HepG2 (cell line): ENCODE data around the gene SLC25A51. TPM values are rescaled to one million over a fixed set of nuclear protein-coding genes. Genes with fewer than 3 reads are reported as not detected.
A peak's percentile ranks its signal among the peaks of the same experiment; 100 is the strongest.

Experiments
- ATF7-NPFF ChIP-seq: sonication (generic); formaldehyde crosslinking; IDR thresholded peaks from 2 replicates; pipeline ENCODE4 v1.8.1; 2023; ENCODE audit warnings: mild to moderate bottlenecking, low read depth, missing genetic modification reagents, moderate library complexity
- CHD2 ChIP-seq: IDR thresholded peaks from 2 replicates; pipeline ENCODE4 v1.6.1; 2011; ENCODE audit warnings: low read depth, low read length, improper control_type of control experiment
- FOXP1 ChIP-seq, 2 experiments: fragments of 450-650 bp in 1 of 2; IDR thresholded peaks; 2 replicates each; pipeline ENCODE4 v1.6.1; 2017 to 2018; ENCODE audit warnings: antibody characterized with exemption in 1 of 2
- HNRNPUL1 ChIP-seq: fragments of 200-400 bp; formaldehyde crosslinking; IDR thresholded peaks from 2 replicates; pipeline ENCODE4 v1.6.1; 2017; ENCODE audit warnings: low read depth, mild to moderate bottlenecking, low read length, moderate library complexity
- KLF15 ChIP-seq: sonication (generic); formaldehyde crosslinking; IDR thresholded peaks from 2 replicates; pipeline ENCODE4 v1.8.1; 2023; ENCODE audit warnings: borderline replicate concordance, mild to moderate bottlenecking, inconsistent platforms, missing genetic modification reagents, mixed read lengths
- PCBP1 ChIP-seq: fragments of 200-400 bp; formaldehyde crosslinking; IDR thresholded peaks from 2 replicates; pipeline ENCODE4 v1.6.1; 2017; ENCODE audit warnings: mild to moderate bottlenecking, low read depth, low read length, borderline replicate concordance
- SRF ChIP-seq: IDR thresholded peaks from 2 replicates; pipeline ENCODE4 v1.6.1; 2011; ENCODE audit warnings: mild to moderate bottlenecking, low read depth, low read length, moderate library complexity
- XBP1 ChIP-seq: sonication (generic); formaldehyde crosslinking; IDR thresholded peaks from 2 replicates; pipeline ENCODE4 v1.5.0; 2020; ENCODE audit warnings: missing genetic modification reagents
- ZBTB20 ChIP-seq: sonication (generic); formaldehyde crosslinking; IDR thresholded peaks from 2 replicates; pipeline ENCODE4 v1.8.1; 2023; ENCODE audit warnings: missing genetic modification reagents, low read depth, mild to moderate bottlenecking, borderline replicate concordance
- ZC3H4 ChIP-seq: sonication (generic); formaldehyde crosslinking; IDR thresholded peaks from 2 replicates; pipeline ENCODE4 v1.4.0; 2020; ENCODE audit warnings: missing genetic modification reagents, borderline replicate concordance
- ZFP82 ChIP-seq: sonication (generic); formaldehyde crosslinking; IDR thresholded peaks from 2 replicates; pipeline ENCODE4 v1.5.1; 2020; ENCODE audit warnings: mild to moderate bottlenecking, missing genetic modification reagents, borderline replicate concordance
- ZNF12 ChIP-seq: sonication (generic); formaldehyde crosslinking; IDR thresholded peaks from 2 replicates; pipeline ENCODE4 v1.5.0; 2020; ENCODE audit warnings: missing genetic modification reagents
- ZNF264 ChIP-seq: sonication (generic); formaldehyde crosslinking; IDR thresholded peaks from 2 replicates; pipeline ENCODE4 v1.4.0; 2020; ENCODE audit warnings: missing genetic modification reagents
- ZNF431 ChIP-seq: sonication (generic); formaldehyde crosslinking; IDR thresholded peaks from 2 replicates; pipeline ENCODE4 v1.9.0; 2022; ENCODE audit warnings: missing genetic modification reagents, low read depth, mild to moderate bottlenecking, borderline replicate concordance
- ZNF468 ChIP-seq: sonication (generic); formaldehyde crosslinking; IDR thresholded peaks from 2 replicates; pipeline ENCODE4 v1.8.0; 2022; ENCODE audit warnings: mild to moderate bottlenecking, moderate library complexity, missing genetic modification reagents
- ZNF644 ChIP-seq: IDR thresholded peaks from 2 replicates; pipeline ENCODE4 v1.6.1; 2016; ENCODE audit warnings: low read depth
- ZNF674 ChIP-seq: sonication (generic); formaldehyde crosslinking; IDR thresholded peaks from 2 replicates; pipeline ENCODE4 v1.5.0; 2020; ENCODE audit warnings: low read depth, mild to moderate bottlenecking, missing genetic modification reagents
- ZNF776 ChIP-seq: sonication (generic); formaldehyde crosslinking; IDR thresholded peaks from 2 replicates; pipeline ENCODE4 v1.4.0; 2020; ENCODE audit warnings: mild to moderate bottlenecking, missing genetic modification reagents
- polyA plus RNA-seq, 8 experiments: library from polyadenylated mRNA; depleted of rRNA in 3 of 8; stranded (reverse) in 7 of 8; unstranded in 1 of 8; fragments of >200 nt; fragmentation: Illumina TruSeq in 4 of 8; extraction: Trizol in 4 of 8; gene quantifications; 2 replicates each; pipeline versions ENCODE4 v1.2.1 to v1.2.3, GENCODE V29; 2011 to 2016; ENCODE audit warnings: low read depth in 4 of 8, missing spikeins in 1 of 8, mixed read lengths in 1 of 8; ENCODE audit not compliant: insufficient read depth in 1 of 8
- total RNA-seq, 5 experiments: library from RNA; depleted of rRNA; stranded (reverse); fragments of >200 nt; fragmentation: Illumina TruSeq; extraction: Trizol; gene quantifications; 2 replicates each; pipeline ENCODE4 v1.2.3, GENCODE V29; 2016; ENCODE audit warnings: low read depth in 1 of 5
- TF ChIP-seq, protein P1 (sequence below): sonication (generic); formaldehyde crosslinking; IDR thresholded peaks from 2 replicates; pipeline ENCODE4 v1.4.0; 2020; ENCODE audit warnings: mild to moderate bottlenecking, missing genetic modification reagents
- TF ChIP-seq, protein P2 (sequence below): conservative IDR thresholded peaks from 2 replicates; pipeline ENCODE4 v1.6.1; 2018; ENCODE audit warnings: missing genetic modification reagents
- TF ChIP-seq, protein P3 (sequence below): sonication (generic); formaldehyde crosslinking; IDR thresholded peaks from 2 replicates; pipeline ENCODE4 v1.4.0; 2020; ENCODE audit warnings: mild to moderate bottlenecking, missing genetic modification reagents

The SLC25A51 gene
- total and polyA plus RNA-seq, 2 of the 13 experiments (the other 11 are each of a cell fraction or from before 2014, with no cell fraction given), result 14.6 to 37.7 TPM

DNA sequence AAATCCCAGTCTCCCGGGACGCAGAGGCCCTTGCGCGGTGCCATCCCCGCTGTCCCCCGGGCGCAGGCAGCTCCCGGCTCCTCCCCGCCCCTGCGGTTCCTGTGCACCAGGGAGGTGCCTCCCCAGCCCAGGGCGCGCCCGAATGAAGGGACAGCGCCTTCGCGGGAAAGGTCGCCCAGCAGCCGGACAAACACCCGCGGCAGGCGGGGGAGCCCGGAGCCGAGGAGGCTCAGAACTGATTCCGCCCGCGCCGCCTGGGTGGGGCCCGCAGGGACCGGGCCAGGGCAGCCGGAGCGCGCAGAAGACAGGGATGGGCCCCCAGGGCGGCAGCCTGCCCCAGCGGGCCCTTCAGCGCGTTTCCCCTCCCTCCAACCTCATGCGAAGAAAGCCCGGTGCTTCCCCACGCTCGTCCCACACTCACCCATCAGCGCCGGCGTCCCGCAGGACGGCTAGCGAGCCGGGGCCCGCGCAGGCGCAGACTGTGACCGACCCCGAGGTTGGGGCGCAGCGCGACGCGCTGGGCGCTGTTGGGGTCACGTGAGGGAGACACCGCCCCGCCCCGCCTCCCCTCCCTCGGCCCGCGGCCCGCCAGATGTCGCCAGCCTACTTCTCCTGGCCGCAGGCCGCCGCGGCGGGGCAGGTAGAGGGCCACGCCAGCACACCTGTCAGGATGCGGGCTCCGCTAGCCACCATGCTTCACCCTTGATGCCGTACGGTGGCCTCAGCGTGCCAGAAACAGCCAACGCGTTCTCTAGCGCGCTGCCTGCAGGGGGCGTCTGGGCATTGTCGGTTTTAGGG, at the start of gene SLC25A51 (continued):
- TF ChIP-seq PCBP1 (no peak), ZNF12 (CRISPR knock-in tag) (no peak), ZNF644 (CRISPR knock-in tag) (peak; percentile 61; the same call in 1 of the 2 replicates), ZNF468 (CRISPR knock-in tag) (0 out of 2 replicates have a peak, but pooled peaks have one; percentile 60), KLF15 (CRISPR knock-in tag) (no peak), ZNF674 (peak; percentile 75; the same call in 1 of the 2 replicates), ZNF431 (CRISPR knock-in tag) (peak; percentile 79; the same call in 1 of the 2 replicates), ZNF264 (0 out of 2 replicates have a peak, but pooled peaks have one; percentile 3), ZBTB20 (no peak), ZNF776 (CRISPR knock-in tag) (no peak), XBP1 (CRISPR knock-in tag) (no peak), ZFP82 (CRISPR knock-in tag) (peak; percentile 92; the same call in 1 of the 2 replicates), ATF7-NPFF (CRISPR knock-in tag) (peak; percentile 87; the same call in 1 of the 2 replicates), HNRNPUL1 (no peak; the same call in none of the 2 replicates), SRF (no peak), CHD2 (no peak), FOXP1 (IDR thresholded peaks at IDR 0.05) (no peak), FOXP1 (CRISPR knock-in tag; IDR thresholded peaks at IDR 0.05) (no peak), ZC3H4 (CRISPR knock-in tag) (no peak)
- TF ChIP-seq, protein P1, sequence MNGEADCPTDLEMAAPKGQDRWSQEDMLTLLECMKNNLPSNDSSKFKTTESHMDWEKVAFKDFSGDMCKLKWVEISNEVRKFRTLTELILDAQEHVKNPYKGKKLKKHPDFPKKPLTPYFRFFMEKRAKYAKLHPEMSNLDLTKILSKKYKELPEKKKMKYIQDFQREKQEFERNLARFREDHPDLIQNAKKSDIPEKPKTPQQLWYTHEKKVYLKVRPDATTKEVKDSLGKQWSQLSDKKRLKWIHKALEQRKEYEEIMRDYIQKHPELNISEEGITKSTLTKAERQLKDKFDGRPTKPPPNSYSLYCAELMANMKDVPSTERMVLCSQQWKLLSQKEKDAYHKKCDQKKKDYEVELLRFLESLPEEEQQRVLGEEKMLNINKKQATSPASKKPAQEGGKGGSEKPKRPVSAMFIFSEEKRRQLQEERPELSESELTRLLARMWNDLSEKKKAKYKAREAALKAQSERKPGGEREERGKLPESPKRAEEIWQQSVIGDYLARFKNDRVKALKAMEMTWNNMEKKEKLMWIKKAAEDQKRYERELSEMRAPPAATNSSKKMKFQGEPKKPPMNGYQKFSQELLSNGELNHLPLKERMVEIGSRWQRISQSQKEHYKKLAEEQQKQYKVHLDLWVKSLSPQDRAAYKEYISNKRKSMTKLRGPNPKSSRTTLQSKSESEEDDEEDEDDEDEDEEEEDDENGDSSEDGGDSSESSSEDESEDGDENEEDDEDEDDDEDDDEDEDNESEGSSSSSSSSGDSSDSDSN (CRISPR knock-in tag), result peak; percentile 89; the same call in 1 of the 2 replicates
- TF ChIP-seq, protein P2, sequence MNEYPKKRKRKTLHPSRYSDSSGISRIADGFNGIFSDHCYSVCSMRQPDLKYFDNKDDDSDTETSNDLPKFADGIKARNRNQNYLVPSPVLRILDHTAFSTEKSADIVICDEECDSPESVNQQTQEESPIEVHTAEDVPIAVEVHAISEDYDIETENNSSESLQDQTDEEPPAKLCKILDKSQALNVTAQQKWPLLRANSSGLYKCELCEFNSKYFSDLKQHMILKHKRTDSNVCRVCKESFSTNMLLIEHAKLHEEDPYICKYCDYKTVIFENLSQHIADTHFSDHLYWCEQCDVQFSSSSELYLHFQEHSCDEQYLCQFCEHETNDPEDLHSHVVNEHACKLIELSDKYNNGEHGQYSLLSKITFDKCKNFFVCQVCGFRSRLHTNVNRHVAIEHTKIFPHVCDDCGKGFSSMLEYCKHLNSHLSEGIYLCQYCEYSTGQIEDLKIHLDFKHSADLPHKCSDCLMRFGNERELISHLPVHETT (CRISPR knock-in tag), result peak; percentile 65
- TF ChIP-seq, protein P3, sequence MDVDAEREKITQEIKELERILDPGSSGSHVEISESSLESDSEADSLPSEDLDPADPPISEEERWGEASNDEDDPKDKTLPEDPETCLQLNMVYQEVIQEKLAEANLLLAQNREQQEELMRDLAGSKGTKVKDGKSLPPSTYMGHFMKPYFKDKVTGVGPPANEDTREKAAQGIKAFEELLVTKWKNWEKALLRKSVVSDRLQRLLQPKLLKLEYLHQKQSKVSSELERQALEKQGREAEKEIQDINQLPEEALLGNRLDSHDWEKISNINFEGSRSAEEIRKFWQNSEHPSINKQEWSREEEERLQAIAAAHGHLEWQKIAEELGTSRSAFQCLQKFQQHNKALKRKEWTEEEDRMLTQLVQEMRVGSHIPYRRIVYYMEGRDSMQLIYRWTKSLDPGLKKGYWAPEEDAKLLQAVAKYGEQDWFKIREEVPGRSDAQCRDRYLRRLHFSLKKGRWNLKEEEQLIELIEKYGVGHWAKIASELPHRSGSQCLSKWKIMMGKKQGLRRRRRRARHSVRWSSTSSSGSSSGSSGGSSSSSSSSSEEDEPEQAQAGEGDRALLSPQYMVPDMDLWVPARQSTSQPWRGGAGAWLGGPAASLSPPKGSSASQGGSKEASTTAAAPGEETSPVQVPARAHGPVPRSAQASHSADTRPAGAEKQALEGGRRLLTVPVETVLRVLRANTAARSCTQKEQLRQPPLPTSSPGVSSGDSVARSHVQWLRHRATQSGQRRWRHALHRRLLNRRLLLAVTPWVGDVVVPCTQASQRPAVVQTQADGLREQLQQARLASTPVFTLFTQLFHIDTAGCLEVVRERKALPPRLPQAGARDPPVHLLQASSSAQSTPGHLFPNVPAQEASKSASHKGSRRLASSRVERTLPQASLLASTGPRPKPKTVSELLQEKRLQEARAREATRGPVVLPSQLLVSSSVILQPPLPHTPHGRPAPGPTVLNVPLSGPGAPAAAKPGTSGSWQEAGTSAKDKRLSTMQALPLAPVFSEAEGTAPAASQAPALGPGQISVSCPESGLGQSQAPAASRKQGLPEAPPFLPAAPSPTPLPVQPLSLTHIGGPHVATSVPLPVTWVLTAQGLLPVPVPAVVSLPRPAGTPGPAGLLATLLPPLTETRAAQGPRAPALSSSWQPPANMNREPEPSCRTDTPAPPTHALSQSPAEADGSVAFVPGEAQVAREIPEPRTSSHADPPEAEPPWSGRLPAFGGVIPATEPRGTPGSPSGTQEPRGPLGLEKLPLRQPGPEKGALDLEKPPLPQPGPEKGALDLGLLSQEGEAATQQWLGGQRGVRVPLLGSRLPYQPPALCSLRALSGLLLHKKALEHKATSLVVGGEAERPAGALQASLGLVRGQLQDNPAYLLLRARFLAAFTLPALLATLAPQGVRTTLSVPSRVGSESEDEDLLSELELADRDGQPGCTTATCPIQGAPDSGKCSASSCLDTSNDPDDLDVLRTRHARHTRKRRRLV, result no peak
